ENCODE data around the gene BRD4.

DNA sequence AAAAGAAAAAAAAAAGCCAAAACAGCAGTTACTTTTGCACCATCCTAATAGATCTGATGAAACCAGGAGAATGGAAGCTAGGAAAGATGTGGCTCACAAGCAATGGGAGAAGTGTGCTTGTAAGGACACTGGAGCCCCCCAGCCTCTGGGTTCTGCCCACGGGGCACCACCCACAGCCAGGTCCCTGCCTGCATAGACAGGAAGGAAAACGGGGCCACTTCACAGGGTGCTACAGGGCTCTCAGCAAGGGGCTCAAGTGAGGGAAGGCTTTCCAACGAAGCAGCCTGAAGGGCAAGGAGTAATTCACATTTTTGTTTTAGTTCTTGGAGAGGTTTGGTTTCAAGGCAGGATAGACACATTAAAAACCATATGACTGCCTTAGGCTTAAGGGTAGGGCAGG is 42.7 kb downstream of the BRD4 start:
- TF ChIP-seq, protein P1, sequence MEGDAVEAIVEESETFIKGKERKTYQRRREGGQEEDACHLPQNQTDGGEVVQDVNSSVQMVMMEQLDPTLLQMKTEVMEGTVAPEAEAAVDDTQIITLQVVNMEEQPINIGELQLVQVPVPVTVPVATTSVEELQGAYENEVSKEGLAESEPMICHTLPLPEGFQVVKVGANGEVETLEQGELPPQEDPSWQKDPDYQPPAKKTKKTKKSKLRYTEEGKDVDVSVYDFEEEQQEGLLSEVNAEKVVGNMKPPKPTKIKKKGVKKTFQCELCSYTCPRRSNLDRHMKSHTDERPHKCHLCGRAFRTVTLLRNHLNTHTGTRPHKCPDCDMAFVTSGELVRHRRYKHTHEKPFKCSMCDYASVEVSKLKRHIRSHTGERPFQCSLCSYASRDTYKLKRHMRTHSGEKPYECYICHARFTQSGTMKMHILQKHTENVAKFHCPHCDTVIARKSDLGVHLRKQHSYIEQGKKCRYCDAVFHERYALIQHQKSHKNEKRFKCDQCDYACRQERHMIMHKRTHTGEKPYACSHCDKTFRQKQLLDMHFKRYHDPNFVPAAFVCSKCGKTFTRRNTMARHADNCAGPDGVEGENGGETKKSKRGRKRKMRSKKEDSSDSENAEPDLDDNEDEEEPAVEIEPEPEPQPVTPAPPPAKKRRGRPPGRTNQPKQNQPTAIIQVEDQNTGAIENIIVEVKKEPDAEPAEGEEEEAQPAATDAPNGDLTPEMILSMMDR (IDR thresholded peaks at IDR 0.05 in 4 of 5, conservative IDR thresholded peaks at IDR 0.05 in 1 of 5) = no peak
- TF ChIP-seq POLR2A (IDR thresholded peaks at IDR 0.05) = no peak

Data from gastrocnemius medialis (tissue), 4 donors.